ENCODE data around the gene NR1H2.

Gene NR1H2

GRCh38 chr19:50398675-50399367 is 22.6 kb downstream of the NR1H2 start:
- TF ChIP-seq POLR2A (IDR thresholded peaks at IDR 0.05; ENCODE audit: low read depth, low read length): no peak
- TF ChIP-seq POLR2AphosphoS5 (IDR thresholded peaks at IDR 0.05; ENCODE audit: low read depth, low read length): no peak
- TF ChIP-seq TAF1 (IDR thresholded peaks at IDR 0.05; ENCODE audit: borderline replicate concordance, low read depth, low read length): no peak
- FAIRE-seq (no peak), DNase-seq (ENCODE audit: insufficient read length) (no peak)

GRCh38 chr19:50399368-50399745 is 23.1 kb downstream of the NR1H2 start:
- TF ChIP-seq TAF1 (IDR thresholded peaks at IDR 0.05; ENCODE audit: borderline replicate concordance, low read depth, low read length) (no peak), POLR2A (IDR thresholded peaks at IDR 0.05; ENCODE audit: low read depth, low read length) (no peak), POLR2AphosphoS5 (IDR thresholded peaks at IDR 0.05; ENCODE audit: low read depth, low read length) (no peak)
- no peak for FAIRE-seq
- DNase-seq (ENCODE audit: insufficient read length): no peak

DNA sequence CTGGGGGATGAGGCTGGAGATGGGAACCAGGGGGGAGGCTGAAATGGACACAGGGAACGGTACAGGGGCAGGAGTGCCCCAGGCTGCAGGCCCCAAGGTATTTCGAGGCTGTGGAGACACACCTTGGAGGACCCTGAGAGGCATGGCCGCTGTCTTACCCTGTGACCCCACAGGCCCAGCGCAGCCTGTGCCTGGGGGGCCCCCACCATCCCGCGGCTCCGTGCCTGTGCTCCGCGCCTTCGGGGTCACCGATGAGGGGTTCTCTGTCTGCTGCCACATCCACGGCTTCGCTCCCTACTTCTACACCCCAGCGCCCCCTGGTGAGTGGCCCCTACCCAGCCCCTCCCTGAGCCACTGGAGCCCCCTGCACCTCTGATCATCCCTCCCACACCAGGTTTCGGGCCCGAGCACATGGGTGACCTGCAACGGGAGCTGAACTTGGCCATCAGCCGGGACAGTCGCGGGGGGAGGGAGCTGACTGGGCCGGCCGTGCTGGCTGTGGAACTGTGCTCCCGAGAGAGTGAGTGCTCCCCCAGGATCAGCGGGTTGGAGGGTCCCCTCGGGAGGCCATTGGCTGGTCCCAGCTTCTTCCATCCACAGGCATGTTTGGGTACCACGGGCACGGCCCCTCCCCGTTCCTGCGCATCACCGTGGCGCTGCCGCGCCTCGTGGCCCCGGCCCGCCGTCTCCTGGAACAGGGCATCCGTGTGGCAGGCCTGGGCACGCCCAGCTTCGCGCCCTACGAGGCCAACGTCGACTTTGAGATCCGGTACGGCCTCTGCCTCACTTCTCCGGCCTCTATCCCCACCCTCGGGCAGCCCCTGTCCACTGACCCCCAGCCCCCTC is 25.6 kb downstream of the NR1H2 start:
- no peak for DNase-seq (ENCODE audit: insufficient read length)
- no peak for FAIRE-seq
- TF ChIP-seq POLR2AphosphoS5 (IDR thresholded peaks at IDR 0.05; ENCODE audit: low read depth, low read length): no peak
- no peak for TF ChIP-seq POLR2A (IDR thresholded peaks at IDR 0.05; ENCODE audit: low read depth, low read length)
- no peak for TF ChIP-seq TAF1 (IDR thresholded peaks at IDR 0.05; ENCODE audit: borderline replicate concordance, low read depth, low read length)

DNA sequence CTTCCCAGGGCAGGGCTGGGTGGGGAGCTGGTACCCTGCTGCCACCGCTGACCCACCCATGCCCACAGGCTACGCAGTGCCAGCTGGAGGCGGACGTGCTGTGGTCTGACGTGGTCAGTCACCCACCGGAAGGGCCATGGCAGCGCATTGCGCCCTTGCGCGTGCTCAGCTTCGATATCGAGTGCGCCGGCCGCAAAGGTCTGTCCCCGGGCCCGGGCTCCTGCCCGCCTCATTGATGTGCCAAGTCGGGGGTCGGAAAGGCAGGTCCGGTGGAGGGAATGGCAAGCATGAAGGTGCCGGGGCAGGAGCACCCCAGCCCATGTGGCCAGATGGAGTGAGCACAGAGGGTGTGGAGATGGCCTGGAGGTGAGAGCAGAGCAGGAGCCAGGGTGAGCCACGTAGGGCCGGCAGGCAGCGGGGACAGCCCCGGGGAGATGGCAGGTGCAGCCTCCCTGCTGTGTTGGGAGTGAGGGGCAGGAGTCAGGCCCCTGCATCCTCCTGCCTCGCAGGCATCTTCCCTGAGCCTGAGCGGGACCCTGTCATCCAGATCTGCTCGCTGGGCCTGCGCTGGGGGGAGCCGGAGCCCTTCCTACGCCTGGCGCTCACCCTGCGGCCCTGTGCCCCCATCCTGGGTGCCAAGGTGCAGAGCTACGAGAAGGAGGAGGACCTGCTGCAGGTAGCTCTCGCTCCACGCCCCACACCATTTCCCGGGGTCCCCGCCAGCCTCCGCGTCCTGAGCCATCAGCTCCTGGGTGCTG is 26.5 kb downstream of the NR1H2 start:
- FAIRE-seq (no peak), DNase-seq (ENCODE audit: insufficient read length) (no peak)
- TF ChIP-seq POLR2AphosphoS5 (IDR thresholded peaks at IDR 0.05; ENCODE audit: low read depth, low read length): no peak

DNA sequence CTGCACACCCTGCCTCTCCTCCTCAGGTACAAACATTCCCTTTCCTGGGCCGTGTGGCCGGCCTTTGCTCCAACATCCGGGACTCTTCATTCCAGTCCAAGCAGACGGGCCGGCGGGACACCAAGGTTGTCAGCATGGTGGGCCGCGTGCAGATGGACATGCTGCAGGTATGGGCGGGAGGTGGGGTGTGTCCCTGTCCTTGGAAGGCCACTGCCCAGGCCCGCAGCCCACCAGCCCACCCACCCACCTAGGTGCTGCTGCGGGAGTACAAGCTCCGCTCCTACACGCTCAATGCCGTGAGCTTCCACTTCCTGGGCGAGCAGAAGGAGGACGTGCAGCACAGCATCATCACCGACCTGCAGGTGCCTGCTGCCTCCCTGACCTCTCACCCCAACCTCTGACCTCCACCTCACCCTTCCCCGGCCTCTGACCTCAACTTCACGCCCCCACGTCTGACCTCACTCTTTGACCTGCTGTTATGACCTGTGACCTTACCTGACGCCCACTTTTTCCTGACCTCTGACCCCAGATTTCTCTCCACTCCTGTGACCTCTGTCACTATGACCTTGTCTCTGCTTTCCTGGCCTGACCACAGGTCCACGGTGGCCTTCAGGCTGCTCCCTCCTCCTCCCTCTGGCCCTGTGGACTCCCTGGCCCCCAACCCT is 30.0 kb downstream of the NR1H2 start:
- TF ChIP-seq POLR2AphosphoS5 (IDR thresholded peaks at IDR 0.05; ENCODE audit: low read depth, low read length) (no peak), POLR2A (IDR thresholded peaks at IDR 0.05; ENCODE audit: low read depth, low read length) (no peak), TAF1 (IDR thresholded peaks at IDR 0.05; ENCODE audit: borderline replicate concordance, low read depth, low read length) (no peak)
- FAIRE-seq: no peak

DNA sequence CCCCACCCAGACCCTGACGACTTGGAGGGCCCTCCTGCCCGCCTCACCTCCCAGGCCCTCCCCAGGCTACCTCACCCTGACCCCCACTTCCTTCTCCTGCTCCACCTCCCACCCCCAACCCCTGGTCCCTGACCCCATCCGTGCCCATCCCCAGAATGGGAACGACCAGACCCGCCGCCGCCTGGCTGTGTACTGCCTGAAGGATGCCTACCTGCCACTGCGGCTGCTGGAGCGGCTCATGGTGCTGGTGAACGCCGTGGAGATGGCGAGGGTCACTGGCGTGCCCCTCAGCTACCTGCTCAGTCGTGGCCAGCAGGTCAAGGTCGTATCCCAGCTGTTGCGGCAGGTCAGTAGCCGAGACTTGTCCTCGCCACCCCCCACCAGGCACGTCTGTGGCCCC is 30.6 kb downstream of the NR1H2 start:
- no peak for TF ChIP-seq POLR2AphosphoS5 (IDR thresholded peaks at IDR 0.05; ENCODE audit: low read depth, low read length)
- no peak for TF ChIP-seq TAF1 (IDR thresholded peaks at IDR 0.05; ENCODE audit: borderline replicate concordance, low read depth, low read length)
- TF ChIP-seq POLR2A (IDR thresholded peaks at IDR 0.05; ENCODE audit: low read depth, low read length): no peak
- DNase-seq (ENCODE audit: insufficient read length) (no peak), FAIRE-seq (no peak)

More for the DNA sequence above, 30.0 kb downstream of the NR1H2 start:
- no peak for DNase-seq (ENCODE audit: insufficient read length)

GRCh38 chr19:50409347-50409746 is 33.1 kb downstream of the NR1H2 start:
- TF ChIP-seq TAF1 (IDR thresholded peaks at IDR 0.05; ENCODE audit: borderline replicate concordance, low read depth, low read length) (no peak), POLR2A (IDR thresholded peaks at IDR 0.05; ENCODE audit: low read depth, low read length) (no peak), POLR2AphosphoS5 (IDR thresholded peaks at IDR 0.05; ENCODE audit: low read depth, low read length) (no peak)
- no peak for DNase-seq (ENCODE audit: insufficient read length)
- no peak for FAIRE-seq

DNA sequence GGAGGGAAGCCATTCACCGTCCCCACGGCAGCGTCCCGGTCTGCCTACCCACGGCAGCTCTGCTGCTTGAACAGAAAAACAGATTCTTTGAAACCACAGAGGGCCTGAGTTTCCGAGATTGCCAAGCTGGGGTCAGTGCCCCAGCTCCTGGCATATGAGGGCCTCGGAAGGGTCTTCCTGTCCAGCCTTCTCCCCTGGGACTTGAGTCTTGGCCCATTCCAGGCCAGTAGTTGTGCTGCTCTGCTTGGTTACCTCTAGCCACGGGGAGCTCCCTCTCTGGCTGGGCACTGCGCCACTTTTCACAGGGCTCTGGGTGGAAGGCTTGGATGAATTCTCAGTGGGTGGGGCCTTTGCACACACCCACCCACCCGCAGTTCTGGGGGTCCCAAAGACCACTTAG is 33.9 kb downstream of the NR1H2 start:
- TF ChIP-seq POLR2A (IDR thresholded peaks at IDR 0.05; ENCODE audit: low read depth, low read length) (no peak), POLR2AphosphoS5 (IDR thresholded peaks at IDR 0.05; ENCODE audit: low read depth, low read length) (no peak), TAF1 (IDR thresholded peaks at IDR 0.05; ENCODE audit: borderline replicate concordance, low read depth, low read length) (no peak)
- FAIRE-seq: no peak
- no peak for DNase-seq (ENCODE audit: insufficient read length)

DNA sequence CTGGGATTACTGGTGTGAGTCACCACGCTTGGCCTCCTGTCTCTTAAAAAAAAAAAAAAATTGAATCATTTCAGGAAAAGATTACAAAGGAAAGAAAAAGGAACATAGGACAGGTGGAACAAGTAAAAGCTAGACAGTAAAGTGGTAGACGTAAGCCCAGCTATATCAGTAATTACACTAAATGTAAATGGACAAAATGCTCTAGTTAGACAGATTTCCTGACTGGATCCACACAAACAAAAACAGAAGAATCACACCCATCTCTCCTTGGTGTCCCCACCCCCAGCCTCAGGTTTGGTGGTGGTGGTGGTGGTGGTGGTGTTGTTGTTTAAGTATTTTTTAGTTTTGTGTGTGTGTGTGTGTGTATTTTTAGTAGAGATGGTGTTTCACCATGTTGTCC is 36.2 kb downstream of the NR1H2 start:
- DNase-seq (ENCODE audit: insufficient read length) (no peak), FAIRE-seq (no peak)
- TF ChIP-seq POLR2AphosphoS5 (IDR thresholded peaks at IDR 0.05; ENCODE audit: low read depth, low read length): no peak
- TF ChIP-seq POLR2A (IDR thresholded peaks at IDR 0.05; ENCODE audit: low read depth, low read length): no peak
- TF ChIP-seq TAF1 (IDR thresholded peaks at IDR 0.05; ENCODE audit: borderline replicate concordance, low read depth, low read length): no peak

- TF ChIP-seq POLR2A (IDR thresholded peaks at IDR 0.05; ENCODE audit: low read depth, low read length): no peak
- TF ChIP-seq POLR2AphosphoS5 (IDR thresholded peaks at IDR 0.05; ENCODE audit: low read depth, low read length): no peak
- TF ChIP-seq TAF1 (IDR thresholded peaks at IDR 0.05; ENCODE audit: borderline replicate concordance, low read depth, low read length): no peak
- DNase-seq (ENCODE audit: insufficient read length): no peak
- no peak for FAIRE-seq
Observed at GRCh38 chr19:50413096-50413495, 36.8 kb downstream of the NR1H2 start.

GRCh38 chr19:50413531-50413930 is 37.3 kb downstream of the NR1H2 start:
- DNase-seq (ENCODE audit: insufficient read length) (no peak), FAIRE-seq (no peak)
- TF ChIP-seq TAF1 (IDR thresholded peaks at IDR 0.05; ENCODE audit: borderline replicate concordance, low read depth, low read length) (no peak), POLR2AphosphoS5 (IDR thresholded peaks at IDR 0.05; ENCODE audit: low read depth, low read length) (no peak), POLR2A (IDR thresholded peaks at IDR 0.05; ENCODE audit: low read depth, low read length) (no peak)

Measured in GM12892 (cell line).